Activated CD8-positive, alpha-beta T cell treated with anti-CD3 and anti-CD28 coated beads for 36 hours (primary cell): Measurements from ENCODE around the gene GPR85. TPM values are rescaled to one million over a fixed set of nuclear protein-coding genes. Genes with fewer than 3 reads are reported as not detected.

Experiments
- ATAC-seq: fragments of 200-7000 bp; cut with Tn5 transposase; one replicate; pipeline ENCODE4 v1.10.0; 2021; ENCODE audit warnings: mild to moderate bottlenecking, moderate library complexity
- CTCF ChIA-PET: fragments of 350-600 bp; sonication (Branson Sonifier 250); formaldehyde crosslinking; loops from one replicate; lab custom pipeline; 2021; ENCODE audit warnings: antibody characterized with exemption; lab: Charles Lee
- POLR2A ChIA-PET: fragments of 350-600 bp; sonication (Branson Sonifier 250); formaldehyde crosslinking; loops from one replicate; lab custom pipeline; 2021; ENCODE audit warnings: antibody characterized with exemption; lab: Charles Lee
- DNase-seq: peaks from one replicate; pipeline ENCODE4 v3.0.0-alpha.2; 2020
- H3K27ac Mint-ChIP-seq: one replicate; pipeline ENCODE4 v1.8.0; 2021; ENCODE audit warnings: mild to moderate bottlenecking, mixed read lengths
- H3K27me3 Mint-ChIP-seq: one replicate; pipeline ENCODE4 v1.8.0; 2021; ENCODE audit warnings: mixed read lengths
- H3K36me3 Mint-ChIP-seq: one replicate; pipeline ENCODE4 v1.8.0; 2021; ENCODE audit warnings: low read depth, mixed read lengths
- H3K4me1 Mint-ChIP-seq: one replicate; pipeline ENCODE4 v1.8.0; 2021; ENCODE audit warnings: low read depth, mixed read lengths
- H3K4me3 Mint-ChIP-seq: one replicate; pipeline ENCODE4 v1.8.0; 2021; ENCODE audit warnings: mild to moderate bottlenecking, moderate library complexity, mixed read lengths
- H3K9me3 Mint-ChIP-seq: one replicate; pipeline ENCODE4 v1.8.0; 2021; ENCODE audit warnings: mixed read lengths
- intact Hi-C: fragments of 100-400 bp; cut with micrococcal nuclease; formaldehyde crosslinking; loops from one replicate; pipeline ENCODE4 v1.10.0; 2022
- total RNA-seq, 2 experiments: library from RNA; stranded (reverse); gene quantifications; one replicate each; pipeline ENCODE4 v1.2.3, GENCODE V29; 2021
- TF ChIP-seq, protein P1 (sequence below): fragments of 200-600 bp; IDR thresholded peaks from one replicate; pipeline ENCODE4 v1.8.0; 2022; ENCODE audit warnings: antibody characterized with exemption, mild to moderate bottlenecking

The GPR85 gene
- total RNA-seq, 2 experiments from 2014 or later = not detected

DNA sequence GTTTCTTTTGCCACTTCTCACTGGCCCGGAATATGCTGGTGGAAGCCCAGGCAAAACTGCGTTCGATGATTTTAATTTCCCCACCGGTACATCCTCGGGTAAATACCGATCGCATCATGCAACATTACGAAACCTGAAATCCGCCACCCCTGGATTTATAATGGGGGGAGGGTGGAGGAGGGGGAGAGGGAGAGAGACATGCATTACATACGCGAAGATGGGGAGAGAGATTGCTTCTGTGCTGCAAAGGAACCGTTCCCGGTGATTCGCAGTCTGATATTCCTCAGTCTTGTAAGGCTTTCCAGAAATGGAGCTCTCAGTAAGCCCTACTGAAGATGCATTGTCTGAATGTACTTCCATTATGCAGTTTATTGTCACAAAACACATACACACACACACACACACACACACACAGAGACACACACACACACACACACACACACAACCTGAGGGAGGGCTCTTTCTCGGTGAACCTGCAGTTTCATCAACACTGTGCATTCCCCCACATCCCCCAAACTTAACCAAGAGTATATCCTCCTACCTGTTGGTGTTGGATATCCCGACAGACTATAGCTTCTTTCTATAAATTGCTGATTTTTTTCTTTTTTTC is 741 bp downstream of the GPR85 start:
- H3K9me3 Mint-ChIP-seq = no peaks in the 10 kb centered on the region
- TF ChIP-seq, protein P1, sequence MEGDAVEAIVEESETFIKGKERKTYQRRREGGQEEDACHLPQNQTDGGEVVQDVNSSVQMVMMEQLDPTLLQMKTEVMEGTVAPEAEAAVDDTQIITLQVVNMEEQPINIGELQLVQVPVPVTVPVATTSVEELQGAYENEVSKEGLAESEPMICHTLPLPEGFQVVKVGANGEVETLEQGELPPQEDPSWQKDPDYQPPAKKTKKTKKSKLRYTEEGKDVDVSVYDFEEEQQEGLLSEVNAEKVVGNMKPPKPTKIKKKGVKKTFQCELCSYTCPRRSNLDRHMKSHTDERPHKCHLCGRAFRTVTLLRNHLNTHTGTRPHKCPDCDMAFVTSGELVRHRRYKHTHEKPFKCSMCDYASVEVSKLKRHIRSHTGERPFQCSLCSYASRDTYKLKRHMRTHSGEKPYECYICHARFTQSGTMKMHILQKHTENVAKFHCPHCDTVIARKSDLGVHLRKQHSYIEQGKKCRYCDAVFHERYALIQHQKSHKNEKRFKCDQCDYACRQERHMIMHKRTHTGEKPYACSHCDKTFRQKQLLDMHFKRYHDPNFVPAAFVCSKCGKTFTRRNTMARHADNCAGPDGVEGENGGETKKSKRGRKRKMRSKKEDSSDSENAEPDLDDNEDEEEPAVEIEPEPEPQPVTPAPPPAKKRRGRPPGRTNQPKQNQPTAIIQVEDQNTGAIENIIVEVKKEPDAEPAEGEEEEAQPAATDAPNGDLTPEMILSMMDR = no peak
- no peaks in the 10 kb centered on the region for H3K36me3 Mint-ChIP-seq
- peaks cover 6% of the 10 kb centered on the region for H3K4me1 Mint-ChIP-seq
- H3K27ac Mint-ChIP-seq = no peak overlapping the region
- DNase-seq (no peak), ATAC-seq (peak; percentile 30)
- no peak overlapping the region for H3K4me3 Mint-ChIP-seq
- ChIA-PET POLR2A (no interaction called here), CTCF (no interaction called here)
- peaks cover 41% of the 10 kb centered on the region for H3K27me3 Mint-ChIP-seq
- intact Hi-C loops = no loop called here

DNA sequence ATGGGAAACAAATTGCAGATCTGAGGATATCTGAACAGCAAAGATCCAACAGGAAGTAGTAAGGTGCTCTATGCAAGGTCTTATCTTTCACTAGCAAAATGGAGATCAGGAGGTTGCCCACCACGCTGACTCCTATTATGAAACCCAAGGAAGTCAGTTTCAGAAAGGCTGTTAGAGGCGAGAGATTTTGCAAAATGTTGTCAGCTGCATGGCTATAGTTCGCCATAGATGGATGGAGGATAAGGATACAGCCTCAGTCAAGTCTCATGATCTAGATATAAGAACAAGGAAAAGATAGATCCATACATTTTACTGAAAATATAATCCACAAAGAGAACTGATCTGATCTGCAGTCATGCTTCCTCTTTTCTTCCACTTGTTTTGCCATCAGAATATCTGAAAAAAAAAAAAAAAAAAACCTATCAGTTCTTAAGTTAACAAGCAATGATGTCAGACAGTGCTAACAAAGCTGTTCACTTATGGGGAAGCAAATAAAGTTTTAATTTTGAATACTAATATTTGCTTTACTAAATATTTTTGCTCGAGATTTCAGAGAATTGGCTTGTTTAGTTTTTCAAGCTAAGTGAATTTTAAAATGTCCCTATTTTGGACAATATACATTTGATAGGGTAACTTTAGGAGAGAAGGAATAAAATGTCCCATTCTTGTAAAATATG is 2.0 kb downstream of the GPR85 start:
- TF ChIP-seq, protein P1 = no peak

GRCh38 chr7:113083816-113084495 is 2.7 kb downstream of the GPR85 start:
- ChIA-PET CTCF (interaction anchor here (0.6 to 1.3 kb wide), 2 partner anchors 11 to 338 kb away, joined by 3 read pairs; no protein-coding TSS in a partner anchor), POLR2A (no interaction called here)
- peaks cover 45% of the 10 kb centered on the region for H3K27me3 Mint-ChIP-seq
- TF ChIP-seq, protein P1 = no peak
- H3K27ac Mint-ChIP-seq = no peak overlapping the region
- H3K9me3 Mint-ChIP-seq = no peaks in the 10 kb centered on the region
- H3K4me1 Mint-ChIP-seq = peaks cover 6% of the 10 kb centered on the region
- H3K4me3 Mint-ChIP-seq = no peak overlapping the region
- ATAC-seq = no peak
- intact Hi-C loops = no loop called here
- DNase-seq = no peak
- no peaks in the 10 kb centered on the region for H3K36me3 Mint-ChIP-seq

More for the DNA sequence above, 2.0 kb downstream of the GPR85 start:
- H3K27me3 Mint-ChIP-seq = peaks cover 46% of the 10 kb centered on the region
- H3K36me3 Mint-ChIP-seq = no peaks in the 10 kb centered on the region
- no peak overlapping the region for H3K4me3 Mint-ChIP-seq
- POLR2A ChIA-PET = no interaction called here
- no peak for ATAC-seq
- no peak overlapping the region for H3K27ac Mint-ChIP-seq
- H3K9me3 Mint-ChIP-seq = no peaks in the 10 kb centered on the region
- DNase-seq = no peak
- intact Hi-C loops = no loop called here
- H3K4me1 Mint-ChIP-seq = peaks cover 6% of the 10 kb centered on the region
- CTCF ChIA-PET = interaction anchor here (1.3 kb wide), 1 partner anchor 337 kb away, joined by 3 read pairs; no protein-coding TSS in a partner anchor

DNA sequence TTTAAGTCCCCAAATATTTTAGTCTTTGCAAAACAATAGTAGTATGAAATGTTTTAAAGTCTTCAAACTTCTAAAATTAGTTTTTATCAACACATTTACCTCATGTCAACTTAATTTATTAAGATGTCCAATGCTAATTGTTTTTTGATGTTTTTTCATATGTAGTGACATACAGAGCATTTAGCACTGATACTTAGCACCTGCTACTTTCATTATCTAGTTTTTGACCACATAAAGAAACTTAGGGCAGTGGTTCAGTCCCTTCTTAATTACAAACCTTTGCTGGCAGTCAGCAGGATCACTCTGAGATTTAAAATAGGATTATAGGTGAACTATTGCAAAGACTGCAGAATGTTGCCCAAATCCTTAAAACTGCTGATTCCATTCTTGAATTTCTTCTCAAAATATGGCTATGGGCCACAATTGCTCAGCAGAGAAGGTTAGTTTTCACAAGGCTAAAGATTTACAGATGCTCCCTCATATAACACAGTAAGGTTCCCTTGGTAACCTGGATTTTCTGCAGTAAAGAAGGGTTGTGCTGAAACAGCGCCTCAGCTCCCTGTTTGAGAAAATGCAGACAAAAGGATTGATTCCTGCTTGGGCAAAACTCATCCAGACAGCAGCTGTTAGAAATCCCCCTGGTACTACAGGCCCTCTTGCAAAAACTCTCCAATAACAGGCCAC is 3.4 kb downstream of the GPR85 start:
- H3K4me3 Mint-ChIP-seq = no peak overlapping the region
- H3K4me1 Mint-ChIP-seq = peaks cover 6% of the 10 kb centered on the region
- TF ChIP-seq, protein P1 = no peak
- ATAC-seq (no peak), DNase-seq (no peak)
- peaks cover 43% of the 10 kb centered on the region for H3K27me3 Mint-ChIP-seq
- ChIA-PET POLR2A (no interaction called here), CTCF (interaction anchor here (0.6 kb wide), 1 partner anchor 10 kb away, joined by 3 read pairs; no protein-coding TSS in a partner anchor)
- intact Hi-C loops = no loop called here
- H3K27ac Mint-ChIP-seq = no peak overlapping the region
- H3K36me3 Mint-ChIP-seq = no peaks in the 10 kb centered on the region
- no peaks in the 10 kb centered on the region for H3K9me3 Mint-ChIP-seq
